ENCODE data around the gene DND1. TPM values are rescaled to one million over a fixed set of nuclear protein-coding genes. Genes with fewer than 3 reads are reported as not detected.
"Not testable (repeated sequence)": the region's sequence is repeated elsewhere in the genome, so short reads cannot be mapped to it uniquely, and the experiment has no call there.

DND1 gene
- 0.54 TPM for total RNA-seq

- DNase-seq (ENCODE audit: low read depth in 2 of 3, low spot score in 2 of 3), result no peak
Observed at GRCh38 chr5:140673187-140673976, at the start of gene DND1. Gene DND1, minus strand, starts transcription at chr5:140673576. Its CDS starts 34 bp downstream, at chr5:140673542.

- not testable (repeated sequence) for DNase-seq (ENCODE audit: low read depth in 2 of 3, low spot score in 2 of 3)
Observed at GRCh38 chr5:140721395-140721794, 48.0 kb upstream of the DND1 start.

- DNase-seq (ENCODE audit: low read depth in 2 of 3, low spot score in 2 of 3), result not testable (repeated sequence)
Observed at GRCh38 chr5:140720738-140721137, 47.4 kb upstream of the DND1 start.

- no peak for DNase-seq (ENCODE audit: low read depth in 2 of 3, low spot score in 2 of 3)
Observed at GRCh38 chr5:140718266-140718592, 44.9 kb upstream of the DND1 start.

DNA sequence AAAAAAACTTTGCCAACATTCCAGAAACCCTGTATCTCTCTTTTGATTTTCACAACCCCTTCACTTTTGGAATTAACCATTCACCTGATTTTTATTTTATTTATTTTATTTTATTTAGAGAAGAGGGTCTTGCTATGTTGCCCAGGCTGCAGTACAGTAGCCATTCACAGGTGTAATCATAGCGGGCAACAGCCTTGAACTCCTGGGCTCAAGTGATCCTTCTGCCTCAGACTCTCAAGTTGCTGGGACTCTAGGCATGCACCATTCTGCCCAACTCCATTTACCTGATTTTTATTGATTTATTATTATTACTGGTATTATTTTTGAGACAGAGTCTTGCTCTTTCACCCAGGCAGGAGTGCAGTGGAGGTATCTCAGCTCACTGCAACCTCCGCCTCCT is 42.9 kb upstream of the DND1 start:
- not testable (repeated sequence) for DNase-seq (ENCODE audit: low read depth in 2 of 3, low spot score in 2 of 3)

DNA sequence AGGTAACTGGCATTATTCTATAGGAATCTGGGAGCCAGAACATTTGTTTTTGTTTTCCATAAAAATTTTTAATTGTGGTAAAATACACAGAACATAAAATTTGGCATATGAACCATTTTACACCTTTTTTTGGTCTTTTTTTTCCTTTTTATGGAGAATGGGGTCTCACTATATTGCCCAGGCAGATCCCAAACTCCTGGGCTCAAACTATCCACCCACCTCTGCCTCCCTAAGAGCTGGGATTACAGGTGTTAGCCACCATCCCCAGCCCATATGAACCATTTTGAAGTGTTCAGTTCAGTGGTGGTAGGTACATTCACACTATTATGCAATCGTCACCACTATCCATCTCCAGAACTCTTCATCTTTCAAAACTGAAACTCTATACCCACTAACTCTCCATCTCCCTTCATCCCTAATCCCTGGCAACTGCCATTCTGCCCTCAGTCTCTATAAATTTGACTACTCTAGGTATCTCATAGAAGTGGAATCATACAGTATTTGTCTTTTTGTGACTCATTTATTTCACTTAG is 40.3 kb upstream of the DND1 start:
- no peak for DNase-seq (ENCODE audit: low read depth in 2 of 3, low spot score in 2 of 3)

DNA sequence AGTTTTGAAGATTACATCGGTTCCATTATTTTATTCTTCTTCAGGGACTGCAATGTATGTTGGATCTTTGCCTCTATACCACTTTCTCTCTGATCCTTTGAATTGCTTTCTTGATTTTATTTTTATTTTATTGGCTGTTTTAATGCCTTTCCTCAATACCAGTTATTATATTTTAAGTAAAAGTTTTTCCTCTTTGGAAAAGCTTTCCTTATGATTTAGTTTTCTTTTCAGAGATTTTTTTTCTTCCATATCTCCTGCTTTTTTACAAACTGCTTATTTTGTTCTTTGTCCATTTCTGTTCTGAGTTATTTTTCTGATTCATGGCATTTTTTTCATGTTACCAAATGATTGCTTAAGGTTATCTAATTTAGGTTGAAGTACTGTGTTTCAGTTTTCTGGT is 38.4 kb upstream of the DND1 start:
- no peak for DNase-seq (ENCODE audit: low read depth in 2 of 3, low spot score in 2 of 3)

DNA sequence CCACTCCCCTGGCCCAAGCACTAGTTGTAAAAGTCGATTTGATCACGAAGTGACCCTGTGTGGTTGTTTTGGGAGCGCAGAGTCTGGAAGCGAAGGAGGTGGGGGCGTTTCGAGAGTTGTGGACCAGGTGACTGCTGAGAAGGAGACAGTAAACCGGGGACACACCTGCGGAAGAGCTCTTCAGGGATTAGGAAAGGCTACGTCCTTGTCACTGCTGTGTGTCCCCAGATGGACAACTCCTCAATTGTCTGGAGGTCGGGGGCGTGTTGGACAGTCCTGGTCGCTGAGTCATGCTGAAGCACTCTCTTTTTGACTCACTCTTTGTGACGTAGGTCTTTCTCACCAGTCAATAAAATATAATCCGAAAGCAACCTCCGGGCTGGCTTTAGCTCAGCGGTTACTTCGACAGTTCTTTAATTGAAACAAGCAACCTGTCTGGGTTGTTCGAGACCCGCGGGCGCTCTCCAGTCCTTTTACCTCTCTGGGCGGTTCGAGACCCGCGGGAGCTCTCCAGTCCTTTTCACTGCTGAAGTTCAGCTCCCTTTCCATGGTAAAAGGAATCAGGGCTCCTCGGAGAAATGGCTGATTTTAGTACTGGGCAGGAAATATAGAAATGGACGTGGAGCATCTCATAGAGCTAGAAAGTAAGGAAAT is 37.6 kb upstream of the DND1 start:
- peak; percentile 75 to 99 (median 95) for DNase-seq (ENCODE audit: low read depth in 2 of 3, low spot score in 2 of 3)

DNA sequence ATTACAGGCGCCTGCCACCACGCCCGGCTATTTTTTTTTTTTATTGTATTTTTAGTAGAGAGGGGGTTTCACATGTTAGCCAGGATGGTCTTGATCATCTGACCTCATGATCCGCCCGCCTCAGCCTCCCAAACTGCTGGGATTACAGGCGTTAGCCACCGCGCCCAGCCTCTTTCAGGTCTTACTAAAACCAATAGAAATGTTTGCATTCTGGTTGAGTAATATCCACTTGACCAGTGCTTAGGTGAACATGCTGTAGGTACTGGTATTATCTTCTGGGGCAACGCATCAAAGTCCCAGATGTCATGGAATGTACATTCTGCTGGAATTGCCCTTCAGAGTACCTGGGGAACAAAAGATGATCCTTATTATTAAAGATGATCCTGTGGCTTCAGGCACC is 35.4 kb upstream of the DND1 start:
- not testable (repeated sequence) for DNase-seq (ENCODE audit: low read depth in 2 of 3, low spot score in 2 of 3)

DNA sequence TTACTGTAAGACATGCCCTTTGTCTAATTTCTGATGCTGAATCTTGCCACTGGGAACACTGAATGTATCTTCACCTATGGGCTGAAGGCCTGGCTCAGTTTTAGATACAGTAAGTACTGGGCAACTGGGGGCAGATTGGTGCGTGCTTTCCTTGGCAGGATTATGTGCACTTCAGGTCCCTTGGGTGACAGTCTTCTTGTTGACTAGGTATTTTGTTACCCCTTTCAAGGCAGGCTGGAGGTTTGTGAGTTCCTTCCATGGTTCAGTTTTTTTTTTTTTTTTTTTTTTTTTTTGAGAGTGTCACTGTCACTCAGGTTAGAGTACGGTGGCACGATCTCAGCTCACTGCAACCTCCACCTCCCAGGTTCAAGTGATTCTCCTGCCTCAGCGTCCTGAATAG is 34.4 kb upstream of the DND1 start:
- DNase-seq (ENCODE audit: low read depth in 2 of 3, low spot score in 2 of 3), result no peak

DNA sequence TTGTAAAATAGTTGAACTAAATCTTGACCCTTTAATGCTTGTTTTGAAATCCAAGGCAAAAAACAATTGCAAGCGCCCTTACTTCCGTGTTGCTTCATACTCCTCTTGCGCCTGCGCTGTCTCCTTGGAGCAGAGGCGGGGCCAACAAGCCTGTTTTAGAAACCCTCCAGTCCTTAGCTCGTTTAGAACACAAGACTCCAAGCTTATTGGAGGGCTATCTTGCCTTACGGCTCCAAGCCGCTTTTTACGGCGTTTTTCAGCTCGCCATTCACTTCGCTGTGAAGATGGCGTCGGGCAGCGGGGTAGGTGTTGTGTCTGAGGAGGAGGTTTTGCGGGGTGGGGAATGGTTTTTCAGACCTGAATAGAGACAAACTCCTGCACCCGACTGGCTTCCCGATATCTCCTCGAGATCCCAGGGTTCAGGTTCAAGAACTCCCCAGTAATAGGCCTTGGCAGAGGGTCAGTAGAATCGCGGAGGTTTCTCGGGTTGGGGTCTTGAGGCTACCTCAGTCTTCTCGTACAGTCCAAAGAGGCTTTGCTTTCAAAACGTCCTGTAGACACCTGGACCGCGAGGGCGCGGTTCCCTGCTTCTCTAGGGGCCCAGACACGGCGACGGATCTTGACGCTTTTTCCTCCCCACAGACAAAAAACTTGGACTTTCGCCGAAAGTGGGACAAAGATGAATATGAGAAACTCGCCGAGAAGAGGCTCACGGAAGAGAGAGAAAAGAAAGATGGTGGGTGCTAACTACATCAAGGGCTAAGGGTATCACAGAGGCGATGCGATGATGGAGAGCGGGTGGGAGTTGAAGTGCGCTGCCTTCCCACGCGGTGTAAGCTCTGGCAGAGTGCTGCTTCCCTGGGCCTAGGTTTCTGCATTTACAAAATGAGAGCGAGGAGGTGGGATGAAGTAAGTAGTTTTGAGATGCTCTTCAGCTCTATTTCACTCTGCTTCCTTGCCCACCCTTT is 27.1 kb upstream of the DND1 start, which contains the start of gene ZMAT2:
ZMAT2 (plus strand) TSS at position 271 of the 968 bp plus-strand sequence; CDS start at position 285, 14 bp downstream.
- DNase-seq (ENCODE audit: low read depth in 2 of 3, low spot score in 2 of 3), result peak; percentile 75 to 99 (median 97)

GRCh38 chr5:140696891-140697492 is 23.6 kb upstream of the DND1 start:
- no peak for DNase-seq (ENCODE audit: low read depth in 2 of 3, low spot score in 2 of 3)

DNA sequence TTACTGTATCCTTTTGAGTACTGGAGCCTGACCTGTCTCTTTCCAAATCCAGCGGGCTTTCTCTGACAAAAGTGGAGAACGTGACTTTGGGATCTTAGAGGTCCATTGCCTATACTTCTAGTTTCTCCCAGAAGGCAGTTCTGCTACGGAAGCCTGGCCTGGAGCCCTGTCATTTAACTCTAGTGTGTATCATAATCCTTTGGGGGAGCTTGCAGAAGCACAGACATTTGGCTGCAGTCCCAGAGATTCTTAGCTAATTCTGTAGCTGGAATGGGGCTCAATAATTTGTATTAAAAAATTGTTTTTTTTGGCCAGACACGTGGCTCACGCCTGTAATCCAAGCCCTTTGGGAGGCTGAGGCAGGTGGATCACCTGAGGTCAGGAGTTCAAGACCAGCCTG is 20.9 kb upstream of the DND1 start:
- no peak for DNase-seq (ENCODE audit: low read depth in 2 of 3, low spot score in 2 of 3)

GRCh38 chr5:140690941-140691924 is 17.9 kb upstream of the DND1 start, which contains the start of the genes HARS1 and HARS2:
Gene HARS1, minus strand, starts transcription at chr5:140691370. Its CDS starts 66 bp downstream, at chr5:140691304.
Gene HARS2, plus strand, starts transcription at chr5:140691455. Its CDS starts 194 bp downstream, at chr5:140691649.
- DNase-seq (ENCODE audit: low read depth in 2 of 3, low spot score in 2 of 3), result peak; percentile 68 to 88 (median 86)

GRCh38 chr5:140690376-140690932 is 17.1 kb upstream of the DND1 start:
- no peak for DNase-seq (ENCODE audit: low read depth in 2 of 3, low spot score in 2 of 3)

DNA sequence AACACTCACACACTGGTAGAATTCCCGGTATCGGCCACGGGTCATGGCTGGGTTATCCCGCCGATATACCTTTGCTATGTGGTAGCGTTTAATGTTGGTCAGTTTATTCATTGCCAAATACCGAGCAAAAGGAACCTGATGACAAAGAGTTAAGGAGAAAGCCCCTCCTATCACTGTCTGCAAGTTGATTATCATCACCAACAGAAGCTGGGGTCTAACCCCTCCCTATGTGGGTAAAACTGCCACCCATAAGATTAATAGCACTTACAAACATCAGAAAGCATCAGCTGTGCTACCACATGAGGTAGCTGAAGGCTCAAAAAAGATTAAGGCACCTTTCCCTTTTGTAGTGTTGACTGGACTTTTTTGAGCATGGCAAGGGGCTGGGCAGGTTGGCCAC is 5.6 kb upstream of the DND1 start:
- DNase-seq (ENCODE audit: low read depth in 2 of 3, low spot score in 2 of 3), result peak in 1 of 3 donors; percentile 26

DNA sequence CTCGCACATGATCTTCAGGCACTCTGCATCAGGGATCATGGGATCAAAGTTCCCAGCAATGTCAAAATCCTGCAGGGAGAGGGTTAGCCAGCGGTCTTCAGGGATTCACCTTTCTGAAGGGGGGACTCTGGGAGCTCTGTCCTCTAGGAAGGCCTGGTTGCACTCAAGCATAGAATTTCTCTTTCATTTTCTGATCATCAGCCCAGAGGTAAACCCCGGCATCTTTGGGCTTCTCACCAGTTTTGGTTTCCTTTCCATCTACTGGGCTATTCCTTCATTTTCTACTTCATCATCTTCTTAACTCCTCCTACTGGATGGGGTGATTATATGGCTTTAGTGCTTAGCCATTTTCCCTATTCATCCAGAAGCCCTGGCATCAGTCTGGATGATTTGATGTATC is 4.6 kb upstream of the DND1 start:
- no peak for DNase-seq (ENCODE audit: low read depth in 2 of 3, low spot score in 2 of 3)

- no peak for DNase-seq (ENCODE audit: low read depth in 2 of 3, low spot score in 2 of 3)
Observed at GRCh38 chr5:140674629-140675028, 1.3 kb upstream of the DND1 start.

- no peak for DNase-seq (ENCODE audit: low read depth in 2 of 3, low spot score in 2 of 3)
Observed at GRCh38 chr5:140674211-140674610, 835 bp upstream of the DND1 start.

All from hematopoietic multipotent progenitor cell (in vitro differentiated cells).